HG02610 (cell line): Measurements from ENCODE around the gene TRIP4.
"Not testable (repeated sequence)": the region's sequence is repeated elsewhere in the genome, so short reads cannot be mapped to it uniquely, and the experiment has no call there.

Experiments
- ATAC-seq: cut with Tn5 transposase; IDR thresholded peaks from one replicate; pipeline ENCODE4 v1.9.1; 2021; ENCODE audit warnings: mild to moderate bottlenecking, moderate library complexity; ENCODE audit not compliant: unreplicated experiment

TRIP4 gene

GRCh38 chr15:64478863-64479262 is 91.2 kb downstream of the TRIP4 start:
- ATAC-seq = no peak

GRCh38 chr15:64480891-64481290 is 93.3 kb downstream of the TRIP4 start:
- ATAC-seq = no peak

- no peak for ATAC-seq
Measured at GRCh38 chr15:64483749-64484148, 96.1 kb downstream of the TRIP4 start.

GRCh38 chr15:64485796-64486195 is 98.2 kb downstream of the TRIP4 start:
- no peak for ATAC-seq

GRCh38 chr15:64490598-64491259 is 103.1 kb downstream of the TRIP4 start:
- ATAC-seq = no peak

GRCh38 chr15:64493641-64494040 is 106.0 kb downstream of the TRIP4 start:
- ATAC-seq = no peak

- not testable (repeated sequence) for ATAC-seq
Measured at GRCh38 chr15:64495968-64496367, 108.3 kb downstream of the TRIP4 start.

- ATAC-seq = no peak
Measured at GRCh38 chr15:64500695-64501395, 113.2 kb downstream of the TRIP4 start.

- no peak for ATAC-seq
Measured at GRCh38 chr15:64501396-64501715, 113.7 kb downstream of the TRIP4 start.

- ATAC-seq = no peak
Measured at GRCh38 chr15:64502151-64502550, 114.5 kb downstream of the TRIP4 start.

GRCh38 chr15:64502551-64502950 is 114.9 kb downstream of the TRIP4 start:
- ATAC-seq = no peak

GRCh38 chr15:64503197-64503596 is 115.6 kb downstream of the TRIP4 start:
- no peak for ATAC-seq

- no peak for ATAC-seq
Measured at GRCh38 chr15:64503640-64504039, 116.0 kb downstream of the TRIP4 start.
